ENCODE results near the gene MAP4.
"Not testable (repeated sequence)": the region's sequence is repeated elsewhere in the genome, so short reads cannot be mapped to it uniquely, and the experiment has no call there.

DNA sequence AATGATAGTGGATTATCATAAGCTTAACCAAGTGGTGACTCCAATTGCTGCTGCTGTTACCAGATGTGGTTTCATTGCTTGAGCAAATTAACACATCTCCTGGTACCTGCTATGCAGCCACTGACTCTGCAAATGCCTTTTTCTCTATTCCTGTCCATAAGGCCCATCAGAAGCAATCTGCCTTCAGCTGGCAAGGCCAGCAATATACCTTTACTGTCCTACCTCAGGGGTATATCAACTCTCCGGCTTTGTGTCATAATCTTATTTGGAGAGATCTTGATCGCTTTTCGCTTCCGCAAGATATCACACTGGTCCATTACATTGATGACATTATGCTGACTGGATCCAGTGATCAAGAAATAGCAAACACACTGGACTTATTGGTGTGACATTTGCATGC is 9.4 kb downstream of the MAP4 start:
- TF ChIP-seq, protein P1, sequence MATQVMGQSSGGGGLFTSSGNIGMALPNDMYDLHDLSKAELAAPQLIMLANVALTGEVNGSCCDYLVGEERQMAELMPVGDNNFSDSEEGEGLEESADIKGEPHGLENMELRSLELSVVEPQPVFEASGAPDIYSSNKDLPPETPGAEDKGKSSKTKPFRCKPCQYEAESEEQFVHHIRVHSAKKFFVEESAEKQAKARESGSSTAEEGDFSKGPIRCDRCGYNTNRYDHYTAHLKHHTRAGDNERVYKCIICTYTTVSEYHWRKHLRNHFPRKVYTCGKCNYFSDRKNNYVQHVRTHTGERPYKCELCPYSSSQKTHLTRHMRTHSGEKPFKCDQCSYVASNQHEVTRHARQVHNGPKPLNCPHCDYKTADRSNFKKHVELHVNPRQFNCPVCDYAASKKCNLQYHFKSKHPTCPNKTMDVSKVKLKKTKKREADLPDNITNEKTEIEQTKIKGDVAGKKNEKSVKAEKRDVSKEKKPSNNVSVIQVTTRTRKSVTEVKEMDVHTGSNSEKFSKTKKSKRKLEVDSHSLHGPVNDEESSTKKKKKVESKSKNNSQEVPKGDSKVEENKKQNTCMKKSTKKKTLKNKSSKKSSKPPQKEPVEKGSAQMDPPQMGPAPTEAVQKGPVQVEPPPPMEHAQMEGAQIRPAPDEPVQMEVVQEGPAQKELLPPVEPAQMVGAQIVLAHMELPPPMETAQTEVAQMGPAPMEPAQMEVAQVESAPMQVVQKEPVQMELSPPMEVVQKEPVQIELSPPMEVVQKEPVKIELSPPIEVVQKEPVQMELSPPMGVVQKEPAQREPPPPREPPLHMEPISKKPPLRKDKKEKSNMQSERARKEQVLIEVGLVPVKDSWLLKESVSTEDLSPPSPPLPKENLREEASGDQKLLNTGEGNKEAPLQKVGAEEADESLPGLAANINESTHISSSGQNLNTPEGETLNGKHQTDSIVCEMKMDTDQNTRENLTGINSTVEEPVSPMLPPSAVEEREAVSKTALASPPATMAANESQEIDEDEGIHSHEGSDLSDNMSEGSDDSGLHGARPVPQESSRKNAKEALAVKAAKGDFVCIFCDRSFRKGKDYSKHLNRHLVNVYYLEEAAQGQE (tag by site-specific recombination; IDR thresholded peaks at IDR 0.05), result not testable (repeated sequence)
- TF ChIP-seq KLF9 (tag by site-specific recombination; IDR thresholded peaks at IDR 0.05; ENCODE audit: low read depth), result not testable (repeated sequence)
- TF ChIP-seq, protein P2, sequence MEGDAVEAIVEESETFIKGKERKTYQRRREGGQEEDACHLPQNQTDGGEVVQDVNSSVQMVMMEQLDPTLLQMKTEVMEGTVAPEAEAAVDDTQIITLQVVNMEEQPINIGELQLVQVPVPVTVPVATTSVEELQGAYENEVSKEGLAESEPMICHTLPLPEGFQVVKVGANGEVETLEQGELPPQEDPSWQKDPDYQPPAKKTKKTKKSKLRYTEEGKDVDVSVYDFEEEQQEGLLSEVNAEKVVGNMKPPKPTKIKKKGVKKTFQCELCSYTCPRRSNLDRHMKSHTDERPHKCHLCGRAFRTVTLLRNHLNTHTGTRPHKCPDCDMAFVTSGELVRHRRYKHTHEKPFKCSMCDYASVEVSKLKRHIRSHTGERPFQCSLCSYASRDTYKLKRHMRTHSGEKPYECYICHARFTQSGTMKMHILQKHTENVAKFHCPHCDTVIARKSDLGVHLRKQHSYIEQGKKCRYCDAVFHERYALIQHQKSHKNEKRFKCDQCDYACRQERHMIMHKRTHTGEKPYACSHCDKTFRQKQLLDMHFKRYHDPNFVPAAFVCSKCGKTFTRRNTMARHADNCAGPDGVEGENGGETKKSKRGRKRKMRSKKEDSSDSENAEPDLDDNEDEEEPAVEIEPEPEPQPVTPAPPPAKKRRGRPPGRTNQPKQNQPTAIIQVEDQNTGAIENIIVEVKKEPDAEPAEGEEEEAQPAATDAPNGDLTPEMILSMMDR (tag by site-specific recombination; IDR thresholded peaks at IDR 0.05), result not testable (repeated sequence)
- TF ChIP-seq, protein P3, sequence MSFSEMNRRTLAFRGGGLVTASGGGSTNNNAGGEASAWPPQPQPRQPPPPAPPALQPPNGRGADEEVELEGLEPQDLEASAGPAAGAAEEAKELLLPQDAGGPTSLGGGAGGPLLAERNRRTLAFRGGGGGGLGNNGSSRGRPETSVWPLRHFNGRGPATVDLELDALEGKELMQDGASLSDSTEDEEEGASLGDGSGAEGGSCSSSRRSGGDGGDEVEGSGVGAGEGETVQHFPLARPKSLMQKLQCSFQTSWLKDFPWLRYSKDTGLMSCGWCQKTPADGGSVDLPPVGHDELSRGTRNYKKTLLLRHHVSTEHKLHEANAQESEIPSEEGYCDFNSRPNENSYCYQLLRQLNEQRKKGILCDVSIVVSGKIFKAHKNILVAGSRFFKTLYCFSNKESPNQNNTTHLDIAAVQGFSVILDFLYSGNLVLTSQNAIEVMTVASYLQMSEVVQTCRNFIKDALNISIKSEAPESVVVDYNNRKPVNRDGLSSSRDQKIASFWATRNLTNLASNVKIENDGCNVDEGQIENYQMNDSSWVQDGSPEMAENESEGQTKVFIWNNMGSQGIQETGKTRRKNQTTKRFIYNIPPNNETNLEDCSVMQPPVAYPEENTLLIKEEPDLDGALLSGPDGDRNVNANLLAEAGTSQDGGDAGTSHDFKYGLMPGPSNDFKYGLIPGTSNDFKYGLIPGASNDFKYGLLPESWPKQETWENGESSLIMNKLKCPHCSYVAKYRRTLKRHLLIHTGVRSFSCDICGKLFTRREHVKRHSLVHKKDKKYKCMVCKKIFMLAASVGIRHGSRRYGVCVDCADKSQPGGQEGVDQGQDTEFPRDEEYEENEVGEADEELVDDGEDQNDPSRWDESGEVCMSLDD (tag by site-specific recombination; IDR thresholded peaks at IDR 0.05), result not testable (repeated sequence)

All from HEK293 (cell line).